Suppressor macrophage treated with lipopolysaccharide for 4 hours (primary cell): ENCODE data around the gene SELENOK.
"Not testable (repeated sequence)": the region's sequence is repeated elsewhere in the genome, so short reads cannot be mapped to it uniquely, and the experiment has no call there.

Source experiments
- DNase-seq: peaks from one replicate; pipeline ENCODE4 v3.0.0-alpha.2; 2020

Gene SELENOK

GRCh38 chr3:53891497-53892285 is at the start of gene SELENOK:
Gene SELENOK, minus strand, starts transcription at chr3:53891859.
- peak; percentile 100 for DNase-seq

DNA sequence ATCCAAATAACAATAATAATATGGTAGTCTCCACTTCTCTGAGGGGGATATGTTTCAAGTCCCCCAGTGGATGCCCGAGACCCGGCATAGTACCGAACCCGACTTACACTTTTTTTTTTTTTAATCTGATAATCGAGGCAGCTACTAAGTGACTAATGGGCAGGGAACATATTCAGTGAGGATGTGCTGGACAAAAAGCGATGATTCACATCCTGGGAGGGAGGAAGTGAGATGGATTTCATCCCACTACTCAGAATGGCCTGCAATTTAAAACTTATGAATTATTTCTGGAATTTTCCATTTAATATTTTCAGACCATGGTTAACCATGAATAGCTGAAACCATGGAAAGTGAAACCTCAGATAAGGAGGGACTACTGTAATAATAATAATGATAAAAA is 49.5 kb upstream of the SELENOK start:
- no peak for DNase-seq

DNA sequence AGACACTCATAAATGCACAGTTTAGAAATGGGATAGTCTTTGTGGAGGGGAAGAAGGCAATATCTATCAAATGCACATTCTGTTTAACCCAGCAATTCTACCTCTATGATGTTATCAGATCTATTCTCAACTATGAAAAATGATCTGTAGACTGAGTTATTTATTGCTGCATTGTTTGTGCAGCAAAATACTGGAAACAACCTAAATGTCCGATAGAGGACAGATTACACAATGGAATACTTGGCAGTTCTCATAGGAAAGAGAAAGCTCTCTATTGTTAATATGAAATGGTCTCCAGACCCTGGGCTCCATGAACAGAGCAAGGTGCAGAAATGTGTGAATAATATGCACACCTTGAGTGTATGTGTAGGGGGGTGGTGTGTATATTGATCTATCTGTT is 49.0 kb upstream of the SELENOK start:
- DNase-seq, result no peak

DNA sequence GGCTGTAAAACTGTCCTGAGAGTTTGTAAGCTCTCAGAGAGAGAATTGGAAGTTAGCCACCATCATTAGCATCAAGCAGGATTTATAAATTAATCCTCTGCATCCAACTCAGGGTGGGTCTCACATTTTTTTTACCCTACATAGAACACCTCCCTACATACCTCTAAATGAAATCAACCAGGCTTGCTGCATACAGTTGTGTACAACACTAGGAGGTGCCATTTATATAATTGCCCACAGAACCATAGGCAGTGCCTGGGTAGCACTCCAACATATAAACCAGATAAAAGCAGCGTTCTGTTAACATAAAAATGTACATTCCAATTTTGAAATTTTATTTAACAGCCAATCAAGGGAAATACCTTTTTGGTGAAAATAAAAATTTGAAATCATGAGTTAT is 48.2 kb upstream of the SELENOK start:
- no peak for DNase-seq

GRCh38 chr3:53939086-53939582 is 47.5 kb upstream of the SELENOK start:
- no peak for DNase-seq

- peak; percentile 48 for DNase-seq
Measured at GRCh38 chr3:53938645-53939044, 47.0 kb upstream of the SELENOK start.

DNA sequence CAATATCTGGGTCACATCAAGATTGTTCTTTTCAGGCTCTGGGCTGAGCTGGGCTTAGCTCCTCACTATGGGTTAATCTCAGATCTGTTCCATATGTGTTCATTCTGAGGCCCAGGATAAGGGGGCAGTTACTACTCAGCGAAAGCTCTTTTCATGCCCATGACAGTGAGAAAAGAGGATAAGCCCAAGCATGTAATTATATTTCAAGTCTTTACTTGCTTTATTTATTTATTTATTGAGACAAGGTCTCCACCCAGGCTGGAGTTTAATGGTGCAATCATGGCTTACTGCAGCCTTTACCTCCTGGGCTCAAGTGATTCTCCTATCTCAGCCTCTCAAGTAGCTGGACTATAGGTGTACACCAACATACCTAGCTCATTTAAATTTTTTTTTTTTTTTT is 44.7 kb upstream of the SELENOK start:
- no peak for DNase-seq

- DNase-seq, result no peak
Measured at GRCh38 chr3:53935283-53935901, 43.7 kb upstream of the SELENOK start.

- DNase-seq, result not testable (repeated sequence)
Measured at GRCh38 chr3:53927208-53927872, 35.7 kb upstream of the SELENOK start.

GRCh38 chr3:53921296-53921695 is 29.6 kb upstream of the SELENOK start:
- DNase-seq, result peak; percentile 13

- DNase-seq, result no peak
Measured at GRCh38 chr3:53919741-53920140, 28.1 kb upstream of the SELENOK start.

GRCh38 chr3:53913401-53913800 is 21.7 kb upstream of the SELENOK start:
- no peak for DNase-seq

GRCh38 chr3:53902711-53903110 is 11.1 kb upstream of the SELENOK start:
- DNase-seq, result no peak

GRCh38 chr3:53902067-53902466 is 10.4 kb upstream of the SELENOK start:
- DNase-seq, result no peak

DNA sequence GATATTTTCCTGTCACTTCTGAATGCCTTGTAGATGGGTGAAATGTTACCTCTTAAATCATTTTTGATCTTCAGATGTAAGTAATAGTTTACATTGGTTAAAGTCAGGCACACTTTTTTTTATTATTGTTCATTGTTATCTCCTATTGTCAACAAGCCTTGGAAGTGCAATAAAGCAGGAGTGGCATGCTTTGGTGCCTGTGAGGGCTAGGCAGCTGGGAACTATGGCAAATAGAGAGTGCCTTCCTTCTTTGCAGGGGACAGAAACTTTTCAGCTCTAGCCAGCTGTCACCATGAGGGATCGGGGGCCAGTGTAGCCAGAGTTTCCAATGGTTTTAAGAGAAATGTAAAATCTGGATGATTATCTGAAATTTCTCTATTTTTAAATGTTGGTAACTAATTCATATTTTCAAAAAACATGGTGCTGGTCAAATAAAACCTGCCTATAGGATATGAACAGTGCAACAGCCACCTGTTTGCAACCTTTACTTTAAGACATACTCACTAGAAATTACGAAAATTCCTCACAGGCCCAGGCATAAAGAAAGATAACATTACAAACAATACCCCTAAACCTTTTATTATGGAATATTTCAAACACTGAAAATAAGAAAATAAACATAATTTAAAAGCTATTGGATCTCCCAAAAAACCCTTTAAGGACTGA is 9.1 kb upstream of the SELENOK start:
- no peak for DNase-seq

GRCh38 chr3:53899750-53900149 is 8.1 kb upstream of the SELENOK start:
- DNase-seq, result no peak

- no peak for DNase-seq
Measured at GRCh38 chr3:53892286-53892637, 603 bp upstream of the SELENOK start.

DNA sequence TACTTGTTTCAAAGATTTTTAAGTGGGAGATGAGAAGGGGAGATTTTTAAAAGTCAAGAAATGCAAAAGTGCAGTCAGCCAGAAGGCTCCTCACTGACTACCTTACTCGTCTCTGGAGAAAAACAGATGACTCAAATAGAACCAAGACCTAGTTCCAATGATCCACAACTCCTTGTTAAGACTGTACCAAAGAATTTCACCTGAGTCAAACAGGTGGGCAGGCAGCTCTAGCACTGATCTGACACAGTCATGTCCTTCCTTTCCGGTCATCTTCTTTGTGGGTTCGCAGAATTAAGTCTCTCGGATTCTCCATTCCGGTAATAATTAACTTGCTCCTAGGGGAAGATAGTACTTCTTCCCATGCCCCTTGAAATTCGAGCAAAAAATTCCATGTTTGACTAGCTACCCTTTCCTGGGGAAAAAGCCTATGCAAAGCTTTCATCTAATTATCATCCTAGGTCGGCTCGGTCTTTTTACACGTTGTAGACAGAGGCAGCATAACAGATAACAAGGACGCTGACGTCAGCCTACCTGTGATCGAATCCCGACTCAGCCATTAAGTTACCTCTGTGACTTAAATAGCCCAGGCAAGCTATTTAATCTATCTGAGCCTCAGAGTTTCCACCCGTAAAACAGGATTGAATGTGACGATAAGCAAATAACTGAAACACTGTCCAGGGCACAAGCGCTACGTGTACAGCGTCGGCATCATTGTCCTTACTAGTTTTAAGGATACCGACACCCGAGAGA is 758 bp downstream of the SELENOK start:
- DNase-seq, result peak; percentile 6

DNA sequence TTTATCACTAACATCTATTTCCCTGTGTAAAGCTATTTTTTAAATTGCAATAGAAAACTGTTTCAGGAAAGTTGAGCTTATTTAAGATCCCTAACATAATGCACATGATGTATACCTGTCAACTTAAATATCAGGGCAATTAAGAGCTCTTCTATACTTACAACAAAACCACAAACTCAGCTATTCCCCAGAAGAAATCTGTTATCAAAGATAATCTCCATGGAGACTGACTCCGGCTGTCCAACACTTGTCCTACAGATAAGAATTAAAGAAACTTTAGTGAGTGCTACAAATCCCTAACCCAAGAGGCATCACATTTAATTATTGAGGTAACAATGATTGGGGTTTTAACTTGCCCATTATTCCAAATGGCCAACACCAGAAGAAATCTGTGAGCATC is 3.4 kb downstream of the SELENOK start:
- no peak for DNase-seq

GRCh38 chr3:53887446-53887845 is 4.2 kb downstream of the SELENOK start:
- no peak for DNase-seq

DNA sequence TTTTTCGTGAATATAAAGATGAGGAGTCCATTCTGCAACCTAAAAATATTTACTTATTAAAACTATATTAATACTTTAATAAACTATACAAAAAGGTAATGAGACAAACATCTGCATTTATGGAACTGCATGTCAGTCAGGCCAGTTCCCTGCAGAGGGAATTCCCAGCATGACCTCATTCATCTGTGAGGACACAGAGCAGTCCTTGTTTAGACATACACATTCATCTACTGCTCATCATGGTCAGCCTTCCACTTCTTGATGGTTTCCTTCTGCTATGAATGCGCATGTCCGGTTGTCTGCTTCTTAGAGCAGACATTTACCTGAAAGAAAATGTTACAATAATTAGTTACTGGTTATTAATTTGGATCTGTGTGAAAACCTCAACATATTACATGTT is 6.4 kb downstream of the SELENOK start:
- peak; percentile 66 for DNase-seq

- DNase-seq, result no peak
Measured at GRCh38 chr3:53884623-53885022, 7.0 kb downstream of the SELENOK start.

- no peak for DNase-seq
Measured at GRCh38 chr3:53883008-53883407, 8.7 kb downstream of the SELENOK start.
